ENCODE results near the gene SLC52A1.

DNA sequence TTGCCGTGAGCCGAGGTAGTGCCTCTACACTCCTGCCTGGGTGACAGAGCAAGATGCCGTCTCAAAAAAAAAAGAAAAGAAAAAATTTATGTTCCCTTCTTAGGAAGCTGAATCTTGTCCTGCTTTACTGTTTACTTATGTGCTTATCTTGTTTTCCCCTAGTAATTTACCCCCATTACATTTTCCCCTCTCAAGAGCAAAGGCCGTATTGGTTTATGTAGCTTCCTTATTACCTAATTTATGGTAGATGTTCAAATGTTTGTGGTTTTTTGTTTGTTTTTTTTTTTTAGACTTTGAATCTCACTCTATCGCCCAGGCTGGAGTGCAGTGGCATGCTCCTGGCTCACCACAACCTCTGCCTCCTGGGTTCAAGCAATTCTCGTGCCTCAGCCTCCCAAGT is 10.3 kb upstream of the SLC52A1 start:
- TF ChIP-seq, protein P1, sequence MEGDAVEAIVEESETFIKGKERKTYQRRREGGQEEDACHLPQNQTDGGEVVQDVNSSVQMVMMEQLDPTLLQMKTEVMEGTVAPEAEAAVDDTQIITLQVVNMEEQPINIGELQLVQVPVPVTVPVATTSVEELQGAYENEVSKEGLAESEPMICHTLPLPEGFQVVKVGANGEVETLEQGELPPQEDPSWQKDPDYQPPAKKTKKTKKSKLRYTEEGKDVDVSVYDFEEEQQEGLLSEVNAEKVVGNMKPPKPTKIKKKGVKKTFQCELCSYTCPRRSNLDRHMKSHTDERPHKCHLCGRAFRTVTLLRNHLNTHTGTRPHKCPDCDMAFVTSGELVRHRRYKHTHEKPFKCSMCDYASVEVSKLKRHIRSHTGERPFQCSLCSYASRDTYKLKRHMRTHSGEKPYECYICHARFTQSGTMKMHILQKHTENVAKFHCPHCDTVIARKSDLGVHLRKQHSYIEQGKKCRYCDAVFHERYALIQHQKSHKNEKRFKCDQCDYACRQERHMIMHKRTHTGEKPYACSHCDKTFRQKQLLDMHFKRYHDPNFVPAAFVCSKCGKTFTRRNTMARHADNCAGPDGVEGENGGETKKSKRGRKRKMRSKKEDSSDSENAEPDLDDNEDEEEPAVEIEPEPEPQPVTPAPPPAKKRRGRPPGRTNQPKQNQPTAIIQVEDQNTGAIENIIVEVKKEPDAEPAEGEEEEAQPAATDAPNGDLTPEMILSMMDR (tag by site-specific recombination; IDR thresholded peaks at IDR 0.05), result no peak
- TF ChIP-seq, protein P2, sequence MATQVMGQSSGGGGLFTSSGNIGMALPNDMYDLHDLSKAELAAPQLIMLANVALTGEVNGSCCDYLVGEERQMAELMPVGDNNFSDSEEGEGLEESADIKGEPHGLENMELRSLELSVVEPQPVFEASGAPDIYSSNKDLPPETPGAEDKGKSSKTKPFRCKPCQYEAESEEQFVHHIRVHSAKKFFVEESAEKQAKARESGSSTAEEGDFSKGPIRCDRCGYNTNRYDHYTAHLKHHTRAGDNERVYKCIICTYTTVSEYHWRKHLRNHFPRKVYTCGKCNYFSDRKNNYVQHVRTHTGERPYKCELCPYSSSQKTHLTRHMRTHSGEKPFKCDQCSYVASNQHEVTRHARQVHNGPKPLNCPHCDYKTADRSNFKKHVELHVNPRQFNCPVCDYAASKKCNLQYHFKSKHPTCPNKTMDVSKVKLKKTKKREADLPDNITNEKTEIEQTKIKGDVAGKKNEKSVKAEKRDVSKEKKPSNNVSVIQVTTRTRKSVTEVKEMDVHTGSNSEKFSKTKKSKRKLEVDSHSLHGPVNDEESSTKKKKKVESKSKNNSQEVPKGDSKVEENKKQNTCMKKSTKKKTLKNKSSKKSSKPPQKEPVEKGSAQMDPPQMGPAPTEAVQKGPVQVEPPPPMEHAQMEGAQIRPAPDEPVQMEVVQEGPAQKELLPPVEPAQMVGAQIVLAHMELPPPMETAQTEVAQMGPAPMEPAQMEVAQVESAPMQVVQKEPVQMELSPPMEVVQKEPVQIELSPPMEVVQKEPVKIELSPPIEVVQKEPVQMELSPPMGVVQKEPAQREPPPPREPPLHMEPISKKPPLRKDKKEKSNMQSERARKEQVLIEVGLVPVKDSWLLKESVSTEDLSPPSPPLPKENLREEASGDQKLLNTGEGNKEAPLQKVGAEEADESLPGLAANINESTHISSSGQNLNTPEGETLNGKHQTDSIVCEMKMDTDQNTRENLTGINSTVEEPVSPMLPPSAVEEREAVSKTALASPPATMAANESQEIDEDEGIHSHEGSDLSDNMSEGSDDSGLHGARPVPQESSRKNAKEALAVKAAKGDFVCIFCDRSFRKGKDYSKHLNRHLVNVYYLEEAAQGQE (tag by site-specific recombination; IDR thresholded peaks at IDR 0.05), result no peak
- TF ChIP-seq, protein P3, sequence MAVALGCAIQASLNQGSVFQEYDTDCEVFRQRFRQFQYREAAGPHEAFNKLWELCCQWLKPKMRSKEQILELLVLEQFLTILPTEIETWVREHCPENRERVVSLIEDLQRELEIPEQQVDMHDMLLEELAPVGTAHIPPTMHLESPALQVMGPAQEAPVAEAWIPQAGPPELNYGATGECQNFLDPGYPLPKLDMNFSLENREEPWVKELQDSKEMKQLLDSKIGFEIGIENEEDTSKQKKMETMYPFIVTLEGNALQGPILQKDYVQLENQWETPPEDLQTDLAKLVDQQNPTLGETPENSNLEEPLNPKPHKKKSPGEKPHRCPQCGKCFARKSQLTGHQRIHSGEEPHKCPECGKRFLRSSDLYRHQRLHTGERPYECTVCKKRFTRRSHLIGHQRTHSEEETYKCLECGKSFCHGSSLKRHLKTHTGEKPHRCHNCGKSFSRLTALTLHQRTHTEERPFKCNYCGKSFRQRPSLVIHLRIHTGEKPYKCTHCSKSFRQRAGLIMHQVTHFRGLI (tag by site-specific recombination; IDR thresholded peaks at IDR 0.05), result no peak
- TF ChIP-seq, protein P4, sequence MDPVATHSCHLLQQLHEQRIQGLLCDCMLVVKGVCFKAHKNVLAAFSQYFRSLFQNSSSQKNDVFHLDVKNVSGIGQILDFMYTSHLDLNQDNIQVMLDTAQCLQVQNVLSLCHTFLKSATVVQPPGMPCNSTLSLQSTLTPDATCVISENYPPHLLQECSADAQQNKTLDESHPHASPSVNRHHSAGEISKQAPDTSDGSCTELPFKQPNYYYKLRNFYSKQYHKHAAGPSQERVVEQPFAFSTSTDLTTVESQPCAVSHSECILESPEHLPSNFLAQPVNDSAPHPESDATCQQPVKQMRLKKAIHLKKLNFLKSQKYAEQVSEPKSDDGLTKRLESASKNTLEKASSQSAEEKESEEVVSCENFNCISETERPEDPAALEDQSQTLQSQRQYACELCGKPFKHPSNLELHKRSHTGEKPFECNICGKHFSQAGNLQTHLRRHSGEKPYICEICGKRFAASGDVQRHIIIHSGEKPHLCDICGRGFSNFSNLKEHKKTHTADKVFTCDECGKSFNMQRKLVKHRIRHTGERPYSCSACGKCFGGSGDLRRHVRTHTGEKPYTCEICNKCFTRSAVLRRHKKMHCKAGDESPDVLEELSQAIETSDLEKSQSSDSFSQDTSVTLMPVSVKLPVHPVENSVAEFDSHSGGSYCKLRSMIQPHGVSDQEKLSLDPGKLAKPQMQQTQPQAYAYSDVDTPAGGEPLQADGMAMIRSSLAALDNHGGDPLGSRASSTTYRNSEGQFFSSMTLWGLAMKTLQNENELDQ (tag by site-specific recombination; IDR thresholded peaks at IDR 0.05; ENCODE audit: low read depth), result no peak
- no peak for TF ChIP-seq ZNF274 (IDR thresholded peaks at IDR 0.05; ENCODE audit: low read length)
- no peak for TF ChIP-seq ZNF274 (tag by site-specific recombination; IDR thresholded peaks at IDR 0.05; ENCODE audit: borderline replicate concordance)
- TF ChIP-seq GLI4 (tag by site-specific recombination; IDR thresholded peaks at IDR 0.05), result no peak
- TF ChIP-seq SP2 (tag by site-specific recombination; IDR thresholded peaks at IDR 0.05), result no peak
- TF ChIP-seq YY2 (tag by site-specific recombination; IDR thresholded peaks at IDR 0.05), result no peak

All from HEK293 (cell line).